NT2/D1 (cell line): ENCODE data around the gene ALOXE3.

ENCODE experiments used
- SUZ12 ChIP-seq: IDR thresholded peaks from 2 replicates; pipeline ENCODE4 v1.6.1; 2011; ENCODE audit not compliant: insufficient read length, insufficient read depth; ENCODE audit errors: extremely low read depth
- ZNF274 ChIP-seq: IDR thresholded peaks from 2 replicates; pipeline ENCODE4 v1.6.1; 2011; ENCODE audit warnings: mild to moderate bottlenecking, low read depth, low read length

DNA sequence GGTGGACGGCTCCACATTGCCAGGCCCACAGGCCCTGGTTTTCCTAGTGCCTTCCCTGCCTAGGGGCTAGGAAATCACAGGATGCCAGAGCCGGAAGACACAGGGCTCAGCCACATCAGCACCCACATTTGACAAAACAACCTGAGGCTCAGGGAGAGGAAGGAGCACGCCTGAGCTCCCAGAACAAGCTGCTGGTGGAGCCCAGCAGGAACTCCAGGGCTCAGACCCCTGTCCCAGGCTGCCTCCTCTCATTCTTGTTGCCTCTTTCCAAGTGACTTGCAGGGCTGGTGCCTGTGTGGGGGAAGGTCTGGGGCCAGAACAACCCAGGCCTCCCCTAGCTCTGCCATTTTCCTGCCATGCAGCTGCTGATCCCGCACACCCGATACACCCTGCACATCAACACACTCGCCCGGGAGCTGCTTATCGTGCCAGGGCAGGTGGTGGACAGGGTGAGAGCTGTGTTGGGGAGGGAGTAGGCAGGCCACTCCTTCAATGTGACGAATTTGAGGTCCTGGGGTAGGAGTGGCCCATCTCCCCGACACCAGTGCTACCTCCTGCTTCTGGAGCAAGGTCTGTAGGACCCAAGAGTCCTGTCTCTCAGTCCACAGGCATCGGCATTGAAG, 71.9 kb downstream of the ALOXE3 start:
- no peak for TF ChIP-seq ZNF274
- no peak for TF ChIP-seq SUZ12
